Measurements from ENCODE around the gene B3GNT5. TPM values are rescaled to one million over a fixed set of nuclear protein-coding genes. Genes with fewer than 3 reads are reported as not detected.

The B3GNT5 gene
- polyA plus RNA-seq, 3 donors: 14.1 to 17.7 (median 14.2) TPM

GRCh38 chr3:183269345-183269744 is 16.3 kb downstream of the B3GNT5 start:
- Histone ChIP-seq H3K4me1 (ENCODE audit: control insufficient read depth in 1 of 2, insufficient read depth in 2 of 2, low read length in 2 of 2) (peaks cover 38 to 46% of the 10 kb centered on the region in 2 donors), H3K27ac (ENCODE audit: low read depth in 1 of 2, low read length in 2 of 2) (no peak overlapping the region), H4K20me1 (ENCODE audit: insufficient read depth, low read length) (no peaks in the 10 kb centered on the region), H2AFZ (ENCODE audit: insufficient read depth, low read depth, low read length, poor library complexity, severe bottlenecking) (no peak overlapping the region), H3K9ac (ENCODE audit: insufficient read depth, low read length, poor library complexity, severe bottlenecking) (no peak overlapping the region), H3K9me3 (replicated peaks in 1 of 2; ENCODE audit: control insufficient read depth in 1 of 2, insufficient read depth in 1 of 2, low read length in 2 of 2) (no peaks in the 10 kb centered on the region), H3K79me2 (ENCODE audit: insufficient read depth, low read length) (peaks cover 85% of the 10 kb centered on the region), H3K4me3 (replicated peaks in 1 of 3; ENCODE audit: low read depth in 2 of 3, low read length in 3 of 3) (no peak overlapping the region), H3K36me3 (replicated peaks in 1 of 2; ENCODE audit: control insufficient read depth in 1 of 2, insufficient read depth in 2 of 2, low read length in 2 of 2) (peaks cover 8 to 17% of the 10 kb centered on the region in 2 donors), H3K4me2 (replicated peaks; ENCODE audit: extremely low read depth, low read length, poor library complexity, severe bottlenecking) (no peak overlapping the region), H3K27me3 (ENCODE audit: control insufficient read depth in 2 of 2, insufficient read depth in 2 of 2, low read length in 2 of 2) (no peaks in the 10 kb centered on the region)
- TF ChIP-seq CTCF (IDR thresholded peaks at IDR 0.05): no peak
- intact Hi-C loops (cut with micrococcal nuclease): loop anchor here in 1 of 2 donors (5.0 kb wide), 1 partner anchor 82 kb away; no protein-coding TSS in a partner anchor
- Mint-ChIP-seq H3K9me3 (no peaks in the 10 kb centered on the region), H3K27me3 (ENCODE audit: low read depth in 3 of 3) (no peaks in the 10 kb centered on the region), H3K27ac (no peak overlapping the region), H3K36me3 (peaks cover 25 to 26% of the 10 kb centered on the region in 2 donors), H3K4me1 (peaks cover 24% of the 10 kb centered on the region), H3K4me3 (no peak overlapping the region)
- 100% methylated on average over 2 of the region's 13 CpGs for WGBS (ENCODE audit: insufficient coverage)
- no peak for DNase-seq

- H3K4me2 ChIP-seq (replicated peaks; ENCODE audit: extremely low read depth, low read length, poor library complexity, severe bottlenecking): no peak overlapping the region
- no peaks in the 10 kb centered on the region for H3K27me3 ChIP-seq (ENCODE audit: control insufficient read depth in 2 of 2, insufficient read depth in 2 of 2, low read length in 2 of 2)
- no peak overlapping the region for H3K27ac ChIP-seq (ENCODE audit: low read depth in 1 of 2, low read length in 2 of 2)
- 100% methylated on average over 5 of the region's 7 CpGs for WGBS (ENCODE audit: insufficient coverage)
- H3K9me3 Mint-ChIP-seq: no peaks in the 10 kb centered on the region
- no peak overlapping the region for H3K4me3 Mint-ChIP-seq
- H3K36me3 Mint-ChIP-seq: peaks cover 25 to 26% of the 10 kb centered on the region in 2 donors
- DNase-seq: no peak
- H3K4me3 ChIP-seq (replicated peaks in 1 of 3; ENCODE audit: low read depth in 2 of 3, low read length in 3 of 3): no peak overlapping the region
- H3K4me1 ChIP-seq (ENCODE audit: control insufficient read depth in 1 of 2, insufficient read depth in 2 of 2, low read length in 2 of 2): peaks cover 37 to 46% of the 10 kb centered on the region in 2 donors
- H3K9ac ChIP-seq (ENCODE audit: insufficient read depth, low read length, poor library complexity, severe bottlenecking): no peak overlapping the region
- no peaks in the 10 kb centered on the region for H3K27me3 Mint-ChIP-seq (ENCODE audit: low read depth in 3 of 3)
- intact Hi-C loops (cut with micrococcal nuclease): loop anchor here in 1 of 2 donors (5.0 kb wide), 1 partner anchor 37 kb away; no protein-coding TSS in a partner anchor
- H3K79me2 ChIP-seq (ENCODE audit: insufficient read depth, low read length): peaks cover 76% of the 10 kb centered on the region
- peaks cover 34% of the 10 kb centered on the region for H3K4me1 Mint-ChIP-seq
- H2AFZ ChIP-seq (ENCODE audit: insufficient read depth, low read depth, low read length, poor library complexity, severe bottlenecking): no peak overlapping the region
- H4K20me1 ChIP-seq (ENCODE audit: insufficient read depth, low read length): no peaks in the 10 kb centered on the region
- no peak for TF ChIP-seq CTCF (IDR thresholded peaks at IDR 0.05)
- H3K9me3 ChIP-seq (replicated peaks in 1 of 2; ENCODE audit: control insufficient read depth in 1 of 2, insufficient read depth in 1 of 2, low read length in 2 of 2): no peaks in the 10 kb centered on the region
- no peak overlapping the region for H3K27ac Mint-ChIP-seq
- peaks cover 8 to 17% of the 10 kb centered on the region in 2 donors for H3K36me3 ChIP-seq (replicated peaks in 1 of 2; ENCODE audit: control insufficient read depth in 1 of 2, insufficient read depth in 2 of 2, low read length in 2 of 2)
These were observed 17.3 kb downstream of the B3GNT5 start for GRCh38 chr3:183270344-183270743.

All from CD14-positive monocyte (primary cell).